Measurements from ENCODE around the gene IFITM10.
A peak's percentile ranks its signal among the peaks of the same experiment; 100 is the strongest.
"Not testable (repeated sequence)": the region's sequence is repeated elsewhere in the genome, so short reads cannot be mapped to it uniquely, and the experiment has no call there.

IFITM10 gene

DNA sequence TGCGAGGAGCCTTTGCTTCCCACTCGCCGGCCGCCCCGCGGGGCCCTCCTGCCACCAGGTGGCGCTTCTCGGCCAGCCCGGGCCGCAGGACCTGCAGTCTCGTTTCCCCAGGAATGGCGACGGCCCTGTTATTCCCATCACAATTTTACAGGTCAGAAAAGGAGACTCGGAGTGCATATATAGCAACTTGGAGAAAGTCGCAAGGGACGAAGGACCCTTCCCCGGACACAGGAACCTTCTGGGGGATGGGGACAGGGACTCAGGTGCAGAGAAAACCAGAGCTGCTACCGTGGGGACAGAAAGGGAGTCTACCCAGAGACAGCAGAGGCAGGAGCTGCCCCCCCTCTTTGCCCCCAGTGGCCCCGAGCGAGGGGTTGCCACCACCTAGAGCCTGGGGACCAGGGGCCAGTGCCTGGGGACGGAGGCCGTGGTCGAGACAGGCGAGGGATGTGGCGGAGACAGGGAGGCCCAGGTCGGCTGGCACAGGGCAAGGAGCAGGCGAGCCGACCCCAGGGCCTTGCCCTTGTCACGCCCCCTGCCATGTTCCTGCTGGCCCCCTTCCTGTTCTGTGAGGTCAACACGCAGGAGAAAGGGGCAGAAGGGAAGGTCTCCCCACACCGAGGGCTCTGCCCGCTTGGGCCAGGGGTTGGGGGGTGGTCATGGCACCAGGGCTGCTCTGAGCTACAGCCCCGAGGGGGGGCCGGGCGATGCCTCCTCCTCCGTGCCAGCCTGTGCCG is 56.9 kb downstream of the IFITM10 start:
- TF ChIP-seq, protein P1, sequence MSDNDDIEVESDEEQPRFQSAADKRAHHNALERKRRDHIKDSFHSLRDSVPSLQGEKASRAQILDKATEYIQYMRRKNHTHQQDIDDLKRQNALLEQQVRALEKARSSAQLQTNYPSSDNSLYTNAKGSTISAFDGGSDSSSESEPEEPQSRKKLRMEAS (IDR thresholded peaks at IDR 0.05; ENCODE audit: low read depth, low read length), result no peak
- TF ChIP-seq MYC (IDR thresholded peaks at IDR 0.05; ENCODE audit: low read depth, low read length) (no peak), POLR2A (IDR thresholded peaks at IDR 0.05; ENCODE audit: extremely low read depth, insufficient read length) (no peak)
- TF ChIP-seq, protein P2, sequence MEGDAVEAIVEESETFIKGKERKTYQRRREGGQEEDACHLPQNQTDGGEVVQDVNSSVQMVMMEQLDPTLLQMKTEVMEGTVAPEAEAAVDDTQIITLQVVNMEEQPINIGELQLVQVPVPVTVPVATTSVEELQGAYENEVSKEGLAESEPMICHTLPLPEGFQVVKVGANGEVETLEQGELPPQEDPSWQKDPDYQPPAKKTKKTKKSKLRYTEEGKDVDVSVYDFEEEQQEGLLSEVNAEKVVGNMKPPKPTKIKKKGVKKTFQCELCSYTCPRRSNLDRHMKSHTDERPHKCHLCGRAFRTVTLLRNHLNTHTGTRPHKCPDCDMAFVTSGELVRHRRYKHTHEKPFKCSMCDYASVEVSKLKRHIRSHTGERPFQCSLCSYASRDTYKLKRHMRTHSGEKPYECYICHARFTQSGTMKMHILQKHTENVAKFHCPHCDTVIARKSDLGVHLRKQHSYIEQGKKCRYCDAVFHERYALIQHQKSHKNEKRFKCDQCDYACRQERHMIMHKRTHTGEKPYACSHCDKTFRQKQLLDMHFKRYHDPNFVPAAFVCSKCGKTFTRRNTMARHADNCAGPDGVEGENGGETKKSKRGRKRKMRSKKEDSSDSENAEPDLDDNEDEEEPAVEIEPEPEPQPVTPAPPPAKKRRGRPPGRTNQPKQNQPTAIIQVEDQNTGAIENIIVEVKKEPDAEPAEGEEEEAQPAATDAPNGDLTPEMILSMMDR (IDR thresholded peaks at IDR 0.05; ENCODE audit: low read depth, low read length), result peak; percentile 81
- peak; percentile 75 for DNase-seq (ENCODE audit: low read depth)
- no peak overlapping the region for H3K4me3 ChIP-seq (ENCODE audit: low read depth, low read length)

DNA sequence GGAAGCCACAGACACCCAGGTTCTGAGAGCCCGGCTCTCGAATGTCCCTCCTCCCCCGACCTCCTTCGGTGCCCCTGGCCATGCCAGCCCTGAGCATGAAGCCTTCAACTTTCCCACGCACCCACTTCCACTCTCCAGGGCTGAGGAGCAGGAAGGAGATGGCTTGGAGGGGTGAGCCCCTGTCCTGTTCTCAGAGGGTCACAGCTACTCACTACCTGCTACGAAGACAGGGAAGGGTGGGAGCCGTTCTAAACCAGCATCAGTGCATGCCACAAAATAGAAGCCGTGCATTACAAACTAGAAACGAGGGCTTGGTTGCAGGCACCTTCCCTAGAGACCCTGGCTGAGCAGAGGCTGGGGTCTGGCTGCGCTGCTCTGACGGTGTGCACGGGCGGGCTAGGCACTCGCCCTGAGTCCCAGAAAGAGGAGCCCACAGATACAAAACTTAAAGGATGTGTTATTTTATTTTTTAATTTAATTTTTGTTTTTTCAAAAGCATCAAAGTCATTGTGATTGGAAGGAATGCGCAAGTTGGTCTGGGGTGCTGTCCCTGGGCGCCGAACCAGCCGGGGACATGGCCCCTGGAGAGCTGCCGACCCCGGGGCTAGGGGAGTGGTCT is 57.6 kb downstream of the IFITM10 start:
- TF ChIP-seq, protein P2 (IDR thresholded peaks at IDR 0.05; ENCODE audit: low read depth, low read length), result no peak
- DNase-seq (ENCODE audit: low read depth), result no peak
- no peak overlapping the region for H3K4me3 ChIP-seq (ENCODE audit: low read depth, low read length)

DNA sequence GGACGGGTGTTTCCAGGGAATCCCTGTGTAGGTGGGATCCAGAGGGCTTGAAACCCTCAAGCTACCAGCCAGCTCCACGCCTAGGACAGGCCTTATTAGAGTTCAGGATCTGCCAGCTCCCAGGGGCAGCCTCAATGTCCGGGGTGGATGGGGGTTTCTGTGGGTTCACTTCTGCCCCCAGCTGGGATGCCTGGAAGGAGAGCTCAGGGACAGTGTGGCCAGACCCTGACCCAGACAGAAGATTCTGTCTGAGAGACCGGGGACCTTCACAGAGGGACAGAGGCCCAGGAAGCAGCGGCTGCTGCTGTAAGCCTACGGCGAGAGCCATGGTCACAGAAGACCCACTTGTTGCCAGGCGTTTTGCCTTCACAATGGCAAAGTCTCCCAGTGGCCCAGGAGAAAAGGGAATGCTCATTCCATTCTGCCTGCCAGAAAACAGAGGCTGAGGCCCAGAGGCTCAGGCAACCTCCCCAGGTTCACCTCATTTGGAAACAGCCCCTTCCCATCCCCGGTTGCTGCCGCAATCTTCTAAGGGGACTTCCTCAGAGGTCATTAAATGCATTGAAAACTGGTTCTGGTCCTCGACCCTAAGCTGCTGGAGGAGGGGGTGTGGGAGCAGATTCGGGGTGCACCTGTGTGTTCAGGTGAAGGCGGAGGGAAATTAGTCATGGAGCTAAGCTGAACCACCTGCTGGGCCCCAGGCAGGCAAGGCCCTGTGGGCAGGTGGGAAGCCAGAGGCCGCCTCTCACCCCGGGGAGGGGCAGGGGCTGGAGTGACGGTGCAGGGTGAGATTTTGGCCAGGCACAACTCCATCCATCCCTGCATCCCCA is 58.3 kb downstream of the IFITM10 start:
- TF ChIP-seq, protein P2 (IDR thresholded peaks at IDR 0.05; ENCODE audit: low read depth, low read length), result no peak
- TF ChIP-seq, protein P1 (IDR thresholded peaks at IDR 0.05; ENCODE audit: low read depth, low read length), result no peak
- no peak for TF ChIP-seq POLR2A (IDR thresholded peaks at IDR 0.05; ENCODE audit: extremely low read depth, insufficient read length)
- TF ChIP-seq MYC (IDR thresholded peaks at IDR 0.05; ENCODE audit: low read depth, low read length), result no peak
- no peak overlapping the region for H3K4me3 ChIP-seq (ENCODE audit: low read depth, low read length)
- no peak for DNase-seq (ENCODE audit: low read depth)

DNA sequence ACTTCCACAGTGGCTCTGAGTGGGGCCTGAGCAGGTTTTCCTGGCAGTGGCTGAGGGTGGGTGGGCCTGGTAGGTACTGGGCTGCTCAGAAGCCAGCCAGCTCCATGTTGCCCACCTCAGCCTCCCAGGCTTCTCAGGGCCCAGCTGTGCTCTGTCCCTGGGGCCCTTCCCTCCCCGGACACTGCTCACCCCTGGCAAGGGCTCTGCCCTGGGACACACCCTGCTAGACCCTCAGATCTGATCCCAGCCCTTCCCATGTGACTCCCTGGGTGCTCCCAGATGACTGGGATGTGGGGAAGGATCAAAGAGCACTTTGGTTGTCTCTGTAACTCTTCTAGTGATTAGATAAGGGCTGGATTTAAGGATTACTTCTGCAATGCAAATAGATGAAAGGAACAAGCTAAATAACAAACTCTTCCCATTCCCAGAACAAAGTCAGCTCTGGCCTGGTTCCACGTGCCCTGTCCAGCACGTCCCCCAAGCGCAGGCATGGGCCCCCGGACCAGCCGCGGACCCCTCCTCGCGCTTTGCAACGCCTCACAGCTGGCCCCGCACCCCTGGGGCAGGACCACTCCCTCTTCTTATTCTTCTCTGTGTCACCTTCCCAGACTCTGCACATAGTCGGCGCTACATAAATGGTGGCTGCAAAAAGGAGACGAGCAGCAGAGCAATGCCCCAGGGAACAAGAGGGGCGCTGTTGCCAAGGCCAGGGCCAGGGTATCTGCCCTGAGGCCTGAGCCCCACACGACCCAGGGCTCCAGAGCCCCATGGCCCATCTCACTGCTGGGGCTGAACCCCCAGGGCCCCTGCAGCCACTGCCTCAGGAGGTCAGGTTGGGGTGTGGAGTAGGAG is 59.1 kb downstream of the IFITM10 start:
- no peak for TF ChIP-seq MYC (IDR thresholded peaks at IDR 0.05; ENCODE audit: low read depth, low read length)
- DNase-seq (ENCODE audit: low read depth), result no peak
- no peak overlapping the region for H3K4me3 ChIP-seq (ENCODE audit: low read depth, low read length)

DNA sequence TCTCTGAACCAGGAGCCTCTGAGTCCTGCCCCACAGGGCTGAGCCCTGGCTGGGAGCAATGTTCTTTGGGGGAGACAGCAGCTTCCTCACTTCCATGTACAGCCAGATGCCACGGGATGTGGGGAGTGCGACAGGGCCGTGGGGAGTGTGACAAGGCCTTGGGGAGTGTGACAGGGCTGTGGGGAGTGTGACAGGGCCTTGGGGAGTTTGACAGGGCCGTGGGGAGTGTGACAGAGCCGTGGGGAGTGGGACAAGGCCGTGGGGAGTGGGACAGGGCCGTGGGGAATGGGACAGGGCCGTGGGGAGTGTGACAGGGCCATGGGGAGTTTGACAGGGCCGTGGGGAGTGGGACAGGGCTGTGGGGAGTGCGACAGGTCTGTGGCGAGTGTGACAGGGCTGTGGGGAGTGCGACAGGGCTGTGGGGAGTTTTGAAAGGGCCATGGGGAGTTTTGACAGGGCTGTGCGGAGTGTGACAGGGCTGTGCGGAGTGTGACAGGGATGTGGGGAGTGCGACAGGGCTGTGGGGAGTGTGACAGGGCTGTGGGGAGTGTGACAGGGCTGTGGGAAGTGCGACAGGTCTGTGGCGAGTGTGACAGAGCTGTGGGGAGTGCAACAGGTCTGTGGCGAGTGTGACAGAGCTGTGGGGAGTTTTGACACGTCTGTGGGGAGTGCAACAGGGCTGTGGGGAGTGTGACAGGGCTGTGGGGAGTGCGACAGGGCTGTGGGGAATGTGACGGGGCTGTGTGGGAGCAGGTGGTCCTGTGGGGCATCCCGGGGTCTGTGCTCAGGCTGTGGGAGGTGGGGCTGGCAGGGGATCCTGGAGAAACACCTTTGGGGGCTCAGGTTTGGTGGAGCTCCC is 60.0 kb downstream of the IFITM10 start:
- TF ChIP-seq, protein P2 (IDR thresholded peaks at IDR 0.05; ENCODE audit: low read depth, low read length), result no peak
- TF ChIP-seq, protein P1 (IDR thresholded peaks at IDR 0.05; ENCODE audit: low read depth, low read length), result no peak
- no peak for TF ChIP-seq MYC (IDR thresholded peaks at IDR 0.05; ENCODE audit: low read depth, low read length)
- TF ChIP-seq POLR2A (IDR thresholded peaks at IDR 0.05; ENCODE audit: extremely low read depth, insufficient read length), result no peak
- DNase-seq (ENCODE audit: low read depth), result no peak
- H3K4me3 ChIP-seq (ENCODE audit: low read depth, low read length), result no peak overlapping the region

DNA sequence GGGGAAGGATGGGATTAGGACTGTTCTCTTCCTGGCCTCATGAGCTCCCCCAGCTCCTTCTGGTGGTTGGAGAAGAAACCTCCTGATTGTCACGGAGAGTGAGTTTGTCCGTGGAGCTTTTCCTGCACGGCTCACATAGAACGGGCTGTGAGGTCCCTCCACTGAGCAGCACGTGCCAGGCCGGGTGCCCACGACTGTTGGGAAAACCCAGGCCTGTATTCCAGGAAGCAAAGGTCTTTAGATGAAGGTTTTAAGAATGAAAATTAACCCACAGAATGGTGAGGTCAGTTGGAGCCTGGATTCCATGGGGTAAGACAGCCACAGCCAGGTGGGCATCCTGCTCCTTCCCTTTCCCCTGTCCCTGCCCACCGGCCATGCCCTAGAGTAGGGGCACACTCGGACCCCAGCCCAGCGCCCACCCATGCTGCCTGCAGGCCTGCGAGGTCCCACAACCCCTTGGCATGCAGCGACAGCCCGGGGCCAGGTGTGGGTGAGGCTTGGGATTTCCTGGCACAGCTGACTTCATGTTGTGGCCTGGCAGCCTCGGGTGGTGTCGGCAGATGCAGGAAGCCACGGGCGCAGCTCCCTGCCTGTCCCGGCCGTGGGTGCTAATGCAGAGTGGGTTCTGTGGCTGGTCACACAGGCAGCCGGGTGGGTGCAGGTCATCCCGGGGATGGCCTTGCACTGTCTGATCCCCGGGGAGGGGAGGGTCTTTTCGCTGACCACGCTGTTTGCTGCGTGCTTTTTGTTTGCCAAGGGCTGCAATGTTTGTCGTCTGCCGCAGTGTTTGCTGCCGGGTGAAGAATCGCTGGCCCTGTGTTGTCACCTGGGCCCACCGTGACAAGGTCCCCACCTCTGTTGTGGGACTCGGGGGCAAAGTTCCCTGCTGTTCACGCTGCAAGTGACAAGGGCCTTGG is 60.9 kb downstream of the IFITM10 start:
- H3K4me3 ChIP-seq (ENCODE audit: low read depth, low read length); DNase-seq (ENCODE audit: low read depth): not testable (repeated sequence)

DNA sequence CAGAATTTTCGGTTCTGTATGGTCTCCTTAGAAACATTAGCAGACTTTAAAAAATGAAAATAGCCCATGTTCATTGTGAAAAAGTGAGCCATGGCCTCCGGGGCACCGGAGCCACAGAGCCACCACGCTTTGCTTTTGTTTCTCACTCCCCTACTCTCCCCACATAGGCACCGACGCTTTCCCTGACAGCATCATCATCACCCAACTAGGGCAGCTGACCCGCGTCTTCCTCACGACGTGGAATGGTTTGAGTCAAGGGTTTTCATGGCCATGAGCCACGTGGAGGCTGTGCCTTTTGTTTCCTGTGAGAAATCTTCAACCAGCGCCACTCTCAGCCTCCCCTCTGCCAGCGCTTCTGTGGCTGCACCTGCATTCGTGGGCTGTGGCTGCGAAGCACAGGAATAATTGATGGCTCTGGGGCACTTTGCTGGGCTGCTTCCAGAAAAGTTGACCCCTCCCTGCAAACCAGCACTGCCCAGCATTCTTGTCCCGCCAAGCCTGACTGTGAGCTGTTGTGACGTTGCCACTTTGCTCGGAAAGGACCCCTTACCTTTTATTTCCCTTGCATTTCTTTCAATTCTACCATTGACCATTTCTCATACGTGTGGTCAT is 62.0 kb downstream of the IFITM10 start:
- H3K4me3 ChIP-seq (ENCODE audit: low read depth, low read length); DNase-seq (ENCODE audit: low read depth): not testable (repeated sequence)

DNA sequence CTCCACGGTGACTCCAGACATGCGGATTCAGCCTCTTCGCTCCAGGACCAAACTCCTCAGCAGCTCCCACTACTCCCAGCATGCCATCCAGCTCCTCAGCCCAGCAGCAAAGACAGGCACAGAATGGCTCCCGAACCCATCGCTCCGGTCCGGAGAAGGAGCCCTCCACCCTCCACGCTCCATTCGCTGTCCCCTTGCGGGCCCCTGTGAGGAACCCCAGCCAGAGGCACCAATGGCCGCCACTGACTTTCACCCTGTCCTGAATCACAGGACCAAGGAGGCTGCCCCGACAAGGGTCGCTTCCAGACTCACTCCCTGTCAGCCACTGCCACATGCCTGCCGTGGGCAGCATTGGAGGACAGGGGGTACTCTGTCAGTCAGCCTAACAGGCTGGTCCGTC is 64.2 kb downstream of the IFITM10 start:
- not testable (repeated sequence) for DNase-seq (ENCODE audit: low read depth); H3K4me3 ChIP-seq (ENCODE audit: low read depth, low read length)

All from NB4 (cell line).